Ramos (cell line): ENCODE results near the gene SCARF1.

ENCODE experiments used
- in situ Hi-C: fragments of 300-500 bp; cut with MboI; formaldehyde crosslinking; loops from one replicate; pipeline ENCODE4 v1.14.3; 2022; ENCODE audit warnings: low sequenced_read_pairs; ENCODE audit not compliant: unreplicated experiment

Gene SCARF1

DNA sequence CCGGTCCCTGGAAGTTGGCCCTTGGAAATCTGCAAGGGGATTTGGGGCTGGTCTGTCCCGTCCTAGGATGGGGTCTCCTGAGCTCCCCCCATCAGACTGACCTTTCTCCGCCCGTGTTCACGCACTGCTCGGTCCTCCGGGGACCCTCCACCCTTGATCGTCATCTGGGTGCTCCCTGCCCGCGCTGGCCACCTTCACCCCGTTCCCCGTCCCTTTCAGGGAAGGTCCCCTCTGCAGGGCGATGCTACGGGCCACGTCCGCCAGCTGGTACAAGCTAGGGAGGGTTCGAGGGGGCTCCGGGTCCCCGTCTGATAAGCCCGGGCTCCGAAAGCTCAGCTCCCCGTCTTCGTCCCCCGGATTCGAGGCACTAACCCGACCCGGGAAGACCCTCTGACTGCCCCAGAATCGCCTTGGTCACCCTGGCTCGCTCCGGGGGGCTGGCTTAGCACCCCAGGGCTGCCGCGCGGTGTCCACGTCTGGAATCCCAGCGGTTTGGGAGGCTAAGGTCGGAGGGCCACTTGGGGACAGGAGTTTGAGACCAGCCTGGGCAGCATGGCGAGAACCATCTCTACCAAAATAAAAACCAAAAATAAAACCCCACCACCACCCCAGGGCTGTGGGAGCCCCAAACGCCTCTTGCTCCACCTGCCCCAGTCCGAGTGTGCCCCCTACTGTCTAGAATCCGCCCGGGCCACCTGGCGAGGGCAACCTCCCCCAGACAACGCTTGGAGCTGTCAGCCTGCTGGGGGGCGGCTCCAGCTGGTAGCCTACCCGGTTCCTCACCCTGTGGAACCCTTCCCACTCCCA is 15.8 kb downstream of the SCARF1 start:
- in situ Hi-C loops, result loop anchor here (5.0 kb wide), 1 partner anchor 52 kb away; no protein-coding TSS in a partner anchor

DNA sequence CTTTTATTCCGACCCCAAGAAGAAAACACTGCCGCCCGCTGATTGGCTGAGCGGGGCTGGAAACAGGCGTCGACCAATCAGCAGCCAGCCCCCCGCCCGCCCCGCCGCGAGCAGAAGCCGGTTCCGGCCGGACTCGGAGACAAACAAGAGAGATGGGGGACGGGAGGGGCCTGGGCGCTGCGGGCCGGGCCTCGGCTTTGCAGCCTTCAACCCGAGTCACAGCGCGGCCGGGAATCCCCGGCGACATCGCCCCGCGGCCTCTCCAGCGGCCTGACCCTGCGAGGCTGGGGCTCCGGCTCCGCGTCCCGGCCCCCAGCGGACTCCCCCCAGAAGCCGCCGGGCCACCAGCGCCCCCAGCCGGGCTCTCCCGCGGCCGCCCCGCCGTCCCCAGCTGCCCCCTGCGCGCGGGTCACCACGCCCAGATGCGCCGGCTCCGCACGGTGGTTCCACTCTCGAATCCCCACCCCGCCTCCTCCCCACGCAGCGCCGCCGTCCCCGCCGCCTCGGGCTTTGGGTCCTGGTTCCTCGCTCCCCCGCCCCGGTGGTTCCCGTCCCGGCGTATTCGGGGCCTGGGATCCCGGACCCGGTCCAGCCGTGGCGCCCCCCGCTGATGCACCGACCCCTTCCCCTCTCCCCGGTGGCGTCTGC is 16.6 kb downstream of the SCARF1 start:
- in situ Hi-C loops, result loop anchor here (5.0 kb wide), 1 partner anchor 52 kb away; no protein-coding TSS in a partner anchor

DNA sequence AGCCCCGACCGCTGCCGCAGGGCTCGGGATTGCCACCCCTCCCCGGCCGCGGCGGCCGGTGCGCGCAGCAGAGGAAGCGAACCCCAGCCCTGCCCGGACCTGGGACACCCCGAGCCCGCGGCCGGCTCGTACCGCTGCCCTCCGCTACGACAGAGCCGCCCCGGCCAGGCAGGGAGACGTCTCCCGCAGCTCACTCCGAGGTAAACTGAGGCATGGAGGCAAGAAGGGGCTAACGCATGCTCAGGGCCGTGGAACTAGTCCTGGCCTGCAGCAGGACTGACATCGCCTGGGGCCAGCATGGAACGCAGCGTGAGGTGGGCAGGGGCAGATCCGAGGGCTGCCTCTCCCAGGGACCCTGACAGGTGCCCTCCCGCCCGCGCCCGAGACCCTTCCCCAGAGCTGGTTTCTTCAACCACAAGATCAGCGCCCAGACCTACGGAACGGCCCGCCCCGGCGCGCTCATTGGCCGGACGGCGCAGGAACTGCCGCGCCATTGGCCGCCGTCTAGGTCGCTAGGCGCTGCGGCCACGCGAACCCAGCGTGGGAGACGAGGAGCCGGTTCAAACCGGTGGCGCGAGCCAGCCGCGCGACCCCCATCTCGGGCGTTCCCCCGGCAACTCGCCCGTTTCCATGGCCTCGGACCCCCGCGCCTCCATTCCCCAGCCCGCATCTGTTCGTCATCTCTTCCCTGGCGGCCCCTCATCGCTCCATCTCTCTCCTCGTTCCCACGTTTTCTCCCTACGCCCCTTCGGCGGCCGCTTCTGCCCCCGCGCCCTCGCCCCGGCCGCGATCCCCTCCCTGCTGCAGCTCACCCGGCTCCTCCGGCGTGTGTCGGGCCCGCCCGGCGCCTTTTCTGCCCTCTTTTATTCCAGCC is 17.3 kb downstream of the SCARF1 start, which contains the start of gene SLC43A2:
Gene SLC43A2, minus strand, starts transcription at position 853 of the 874 bp plus-strand sequence. CDS start 960 bp downstream, outside the sequence.
- in situ Hi-C loops, result loop anchor here (5.0 kb wide), 1 partner anchor 51 kb away; no protein-coding TSS in a partner anchor

DNA sequence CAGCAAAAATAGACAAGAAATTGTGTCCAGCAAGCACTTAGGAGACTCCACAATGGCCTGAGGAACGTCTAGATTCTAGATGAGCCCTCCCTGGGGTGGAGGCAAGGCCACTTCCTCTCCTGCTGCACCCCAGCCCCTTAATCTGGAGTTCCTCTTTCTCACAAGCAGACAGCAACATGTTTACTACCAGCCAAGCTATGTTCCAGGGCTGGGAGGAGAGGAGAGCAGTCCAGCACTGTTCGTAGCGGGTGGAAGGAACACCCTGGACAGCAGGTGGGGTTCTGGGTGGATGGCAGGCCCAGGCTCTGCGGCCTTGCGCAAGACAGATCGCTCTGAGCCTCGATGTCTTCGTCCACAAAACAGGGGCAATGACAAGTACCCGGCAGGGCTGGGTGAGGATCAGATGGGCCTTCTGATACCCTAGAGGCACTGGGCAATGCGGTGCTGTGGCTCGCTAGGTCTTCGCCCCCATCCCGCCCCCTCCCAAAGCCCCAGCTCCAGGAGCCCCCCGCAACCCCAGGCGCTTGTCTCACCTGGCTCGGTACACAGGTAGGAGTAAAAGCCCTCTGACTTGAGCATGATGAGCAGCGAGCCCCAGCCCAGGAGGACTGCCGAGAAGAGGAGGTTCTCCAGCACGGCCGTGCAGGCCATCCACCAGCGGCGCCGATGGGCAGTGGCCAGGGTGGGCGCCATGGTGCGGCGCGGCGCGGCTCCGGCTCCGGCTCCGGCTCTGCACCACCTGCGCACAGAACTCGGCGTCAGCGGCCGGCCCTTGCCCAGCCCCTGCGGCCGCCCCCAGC is 18.1 kb downstream of the SCARF1 start:
- in situ Hi-C loops, result loop anchor here (5.0 kb wide), 1 partner anchor 50 kb away; no protein-coding TSS in a partner anchor

DNA sequence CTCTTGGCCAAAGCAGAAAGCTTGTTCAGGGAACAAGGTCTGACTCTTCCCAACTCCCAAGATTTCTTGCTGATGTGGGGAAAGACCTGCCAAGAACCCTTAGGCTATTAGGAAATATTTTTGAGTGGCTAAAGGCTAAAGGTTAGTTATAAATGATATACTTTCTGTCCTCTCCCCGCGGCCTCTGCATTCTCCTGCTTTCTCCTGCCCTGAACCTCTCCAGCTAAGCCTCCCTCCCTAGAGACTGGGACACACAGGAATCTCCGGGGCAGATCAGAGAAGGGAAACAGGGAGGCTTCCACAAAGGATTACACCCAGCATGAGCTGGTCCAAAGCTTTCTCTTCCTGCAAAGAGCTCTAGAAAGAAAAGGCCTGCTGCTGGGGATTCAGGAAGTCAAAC is 19.2 kb downstream of the SCARF1 start:
- in situ Hi-C loops, result loop anchor here (5.0 kb wide), 1 partner anchor 49 kb away; no protein-coding TSS in a partner anchor

DNA sequence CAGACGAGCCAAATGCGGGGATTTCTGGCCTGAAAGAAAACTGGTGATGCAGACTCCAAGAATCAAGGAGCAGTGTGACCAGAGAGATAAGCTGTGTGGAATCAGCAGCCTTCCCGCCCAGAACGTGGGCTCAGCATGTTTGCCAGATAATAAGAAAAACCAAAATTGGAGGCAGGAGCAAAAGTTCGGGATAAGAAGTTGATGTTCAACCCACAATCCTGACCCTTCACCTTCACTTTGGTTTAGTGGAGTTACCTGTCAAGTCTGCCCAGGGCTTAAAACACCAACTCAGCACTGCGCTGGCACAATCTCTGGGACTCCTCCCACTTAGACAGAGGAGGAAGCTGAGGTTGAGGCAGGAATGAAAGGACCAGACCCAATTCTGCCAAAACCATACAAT is 20.0 kb downstream of the SCARF1 start:
- in situ Hi-C loops, result loop anchor here (5.0 kb wide), 1 partner anchor 48 kb away; no protein-coding TSS in a partner anchor

DNA sequence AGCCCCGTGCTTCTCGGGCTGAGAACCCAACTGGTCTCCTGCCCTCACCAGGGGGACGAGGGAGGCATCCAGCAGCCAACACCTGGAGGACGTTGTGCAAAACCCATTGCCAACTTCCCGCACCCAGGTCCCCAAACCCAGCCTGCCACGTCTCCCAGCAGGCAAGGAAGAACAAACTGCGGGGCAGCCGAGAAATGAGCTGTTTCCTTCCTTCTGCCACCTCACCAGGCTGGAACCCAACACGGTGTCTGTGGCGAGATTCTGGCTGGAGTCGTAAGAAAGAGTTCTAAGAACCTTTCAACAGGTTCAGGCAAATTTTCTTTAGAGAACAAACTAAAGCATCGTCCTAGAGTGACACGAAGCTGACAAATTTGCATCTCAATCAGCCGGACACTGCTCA is 20.5 kb downstream of the SCARF1 start:
- in situ Hi-C loops, result loop anchor here (5.0 kb wide), 1 partner anchor 48 kb away; no protein-coding TSS in a partner anchor

DNA sequence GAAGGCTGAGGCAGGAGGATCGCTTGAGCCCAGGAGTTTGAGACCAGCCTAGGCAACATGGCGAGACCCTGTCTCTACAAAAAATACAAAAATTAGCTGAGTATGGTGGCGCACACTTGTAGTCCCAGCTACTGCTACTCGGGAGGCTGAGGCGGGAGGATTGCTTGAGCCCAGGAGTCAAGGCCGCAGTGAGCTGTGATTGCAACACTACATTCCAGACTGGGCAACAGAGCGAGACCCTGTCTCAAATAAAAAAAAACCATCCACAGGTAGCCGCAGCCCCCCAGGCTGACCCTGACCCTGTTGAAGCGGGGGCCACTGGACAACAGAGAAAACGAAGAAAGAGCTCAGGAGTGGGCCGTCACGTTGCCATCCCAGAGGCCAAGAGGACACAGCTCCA is 20.9 kb downstream of the SCARF1 start:
- in situ Hi-C loops, result loop anchor here (5.0 kb wide), 1 partner anchor 47 kb away; no protein-coding TSS in a partner anchor

DNA sequence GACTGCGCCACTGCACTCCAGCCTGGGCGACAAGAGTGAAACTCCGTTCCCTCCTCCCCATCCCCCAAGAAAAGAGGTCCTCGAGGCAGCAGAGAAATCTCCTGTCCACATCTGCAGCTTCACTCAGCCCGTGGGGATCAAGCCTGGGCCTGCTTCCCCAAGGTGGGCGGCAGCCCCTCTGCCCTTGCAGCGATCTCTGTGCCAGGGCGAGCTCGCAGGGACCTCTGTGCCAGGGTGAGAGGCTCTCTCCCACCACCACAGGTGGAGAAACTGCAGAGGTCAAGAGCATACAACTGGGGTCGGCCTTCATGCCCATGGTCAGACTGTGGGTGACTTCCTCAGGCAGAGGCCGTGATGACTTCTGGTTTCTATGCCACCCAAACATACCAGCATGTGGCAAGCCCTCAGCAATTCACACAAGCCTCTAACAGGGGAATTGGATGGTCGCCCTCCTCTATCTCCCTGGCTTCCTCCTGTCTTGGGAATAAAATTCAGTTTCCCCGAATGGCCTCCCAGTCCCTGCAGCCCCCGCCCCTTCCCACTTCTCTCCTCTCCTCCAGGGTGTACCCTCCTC is 22.4 kb downstream of the SCARF1 start:
- in situ Hi-C loops, result no loop called here

DNA sequence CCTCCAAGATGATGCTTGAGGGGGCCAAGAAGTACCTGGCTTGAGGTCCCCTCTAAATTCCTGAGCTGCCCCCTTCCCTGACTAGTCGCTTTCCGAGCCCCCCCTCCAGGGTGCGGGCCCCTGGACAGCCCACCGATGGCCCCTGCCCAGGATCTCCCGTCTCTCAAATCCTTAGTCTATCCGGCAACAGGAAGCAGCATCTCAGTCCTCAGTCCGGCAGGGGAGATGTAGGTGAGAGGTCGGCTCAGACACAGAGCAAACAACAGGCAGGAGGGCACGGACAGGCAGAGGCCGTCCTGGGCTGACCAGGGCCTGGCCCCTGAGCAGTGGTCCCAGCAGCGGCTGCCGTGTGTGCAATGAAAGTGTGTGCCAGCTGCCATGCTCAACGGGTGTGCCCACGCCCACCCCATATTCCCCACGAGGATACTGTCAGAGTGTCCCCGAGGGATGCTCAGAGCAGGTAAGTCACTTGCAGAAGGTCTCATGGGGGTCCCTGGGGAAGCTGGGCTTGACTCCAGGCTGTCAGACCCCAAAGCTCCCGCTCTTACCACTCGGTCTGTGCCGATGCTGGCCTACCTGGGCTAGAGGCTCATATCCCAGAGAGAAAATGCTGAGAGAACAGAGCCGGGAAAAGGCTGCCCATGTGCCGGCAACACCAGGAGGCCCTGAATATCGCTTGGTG is 24.1 kb downstream of the SCARF1 start:
- in situ Hi-C loops, result no loop called here

DNA sequence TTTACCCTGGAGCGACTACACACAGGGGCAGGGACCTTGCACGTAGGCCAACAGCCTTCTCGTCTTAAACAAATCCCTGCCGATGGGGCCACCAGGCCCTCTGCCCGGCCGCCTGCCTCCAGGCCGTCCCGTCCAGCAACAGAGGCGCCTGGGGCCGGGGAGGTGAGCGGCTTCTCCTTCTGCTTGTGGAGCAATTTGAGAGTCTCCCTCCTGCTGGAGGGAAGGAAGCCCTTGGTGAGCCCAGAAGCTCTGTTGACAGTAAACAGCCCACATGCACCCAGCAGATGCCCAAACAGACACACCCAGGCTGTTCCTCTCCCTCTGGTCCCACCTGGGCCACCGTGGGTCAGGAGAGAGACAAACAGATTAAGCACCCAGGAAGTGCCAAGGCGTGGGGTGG is 25.0 kb downstream of the SCARF1 start:
- in situ Hi-C loops, result no loop called here

DNA sequence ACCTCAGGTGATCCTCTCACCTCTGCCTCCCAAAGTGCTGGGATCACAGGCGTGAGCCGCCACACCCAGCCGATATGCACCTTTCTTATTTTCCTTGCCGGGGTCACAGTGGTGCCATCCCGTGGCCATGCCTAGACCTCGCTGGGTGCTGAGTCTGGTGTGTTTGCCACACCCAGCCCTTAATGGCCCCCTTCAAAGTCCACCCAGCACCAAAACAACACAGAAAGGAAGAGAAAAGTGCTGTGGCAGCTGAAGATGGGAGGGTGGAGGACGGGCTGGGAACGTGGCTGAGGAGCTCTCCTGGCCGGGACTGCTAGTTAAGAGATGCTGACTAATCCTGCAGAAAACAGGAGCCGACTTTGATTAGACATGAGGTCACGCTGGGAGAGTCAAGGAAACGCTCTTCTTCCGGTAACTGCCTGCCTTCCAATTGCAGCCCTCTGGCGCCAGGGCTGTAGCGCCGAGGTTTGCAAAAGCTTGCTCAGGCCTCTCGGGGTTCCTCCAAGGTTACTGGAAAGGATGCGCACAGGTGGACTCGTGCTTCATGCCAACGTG is 27.8 kb downstream of the SCARF1 start:
- in situ Hi-C loops, result no loop called here

DNA sequence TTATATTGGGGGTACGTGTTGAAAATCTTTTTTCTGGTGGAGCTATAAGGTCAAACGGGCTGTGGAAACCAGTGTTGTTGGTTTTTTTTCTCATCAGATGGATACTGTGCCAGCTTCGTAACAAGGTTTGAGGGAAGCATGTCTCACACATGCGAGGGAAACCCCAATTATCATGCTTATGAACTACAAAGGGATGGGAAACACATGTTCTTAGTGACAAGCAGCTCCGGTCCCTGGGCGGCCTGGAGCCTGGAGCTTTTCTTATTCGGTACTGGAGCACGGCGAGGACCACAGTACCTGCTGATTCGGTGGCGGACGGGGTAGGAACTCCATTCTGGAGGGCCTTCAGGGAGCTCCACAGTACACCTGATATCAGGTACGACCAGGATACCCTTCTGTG is 29.4 kb downstream of the SCARF1 start:
- in situ Hi-C loops, result no loop called here

DNA sequence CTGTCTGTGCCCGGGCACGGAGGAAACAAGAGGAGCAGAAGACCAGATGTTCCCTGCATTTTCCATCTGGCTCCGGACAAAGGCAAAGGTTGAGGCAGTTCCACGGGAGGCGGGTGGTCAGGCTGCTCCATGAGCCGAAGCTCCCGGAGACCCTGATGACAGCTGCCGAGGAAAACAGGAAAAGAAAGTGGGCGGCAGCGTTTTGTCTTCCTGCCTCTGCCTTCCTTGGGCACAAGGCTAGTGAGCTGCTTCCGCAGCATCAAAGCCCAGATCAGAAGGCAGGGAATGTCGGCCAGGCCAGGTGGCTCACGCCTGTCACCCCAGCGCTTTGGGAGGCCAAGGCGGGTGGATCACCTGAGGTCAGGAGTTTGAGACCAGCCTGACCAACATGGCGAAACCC is 33.1 kb downstream of the SCARF1 start:
- in situ Hi-C loops, result no loop called here

DNA sequence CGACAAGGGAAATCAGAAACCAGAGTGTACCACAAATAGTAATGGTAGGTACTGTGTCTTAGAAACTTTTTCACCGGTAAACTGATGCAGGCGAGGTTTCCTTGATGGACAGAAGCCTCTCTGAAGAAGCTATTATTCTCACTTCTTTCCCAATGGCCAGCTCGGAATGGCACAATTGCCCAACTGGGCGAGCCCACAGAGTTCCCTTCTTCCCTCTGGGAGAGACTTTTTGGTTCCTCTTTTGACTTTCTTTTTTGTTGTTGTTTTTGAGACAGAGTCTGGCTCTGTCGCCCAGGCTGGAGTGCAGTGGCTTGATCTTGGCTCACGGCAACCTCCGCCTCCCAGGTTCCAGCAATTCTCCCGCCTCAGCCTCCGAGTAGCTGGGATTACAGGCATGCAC is 33.8 kb downstream of the SCARF1 start:
- in situ Hi-C loops, result no loop called here

DNA sequence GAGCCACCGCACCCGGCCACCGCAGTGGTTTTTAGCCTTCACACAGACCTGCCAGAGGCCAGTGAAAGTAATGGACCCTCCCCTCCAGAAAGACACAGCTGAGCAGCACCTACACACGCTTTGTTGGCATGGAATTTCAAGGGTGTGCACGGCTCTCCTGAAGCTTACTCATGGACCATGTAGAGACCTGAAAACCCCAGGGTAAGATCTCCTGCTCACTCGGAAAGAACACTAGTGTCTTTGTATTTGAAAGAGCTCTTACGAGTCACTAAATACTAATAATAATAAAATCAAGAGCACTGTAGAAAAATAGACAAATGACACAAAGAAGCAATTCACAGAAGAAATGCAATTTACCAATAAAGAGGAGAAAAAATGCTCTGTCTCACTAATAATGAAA is 36.9 kb downstream of the SCARF1 start:
- in situ Hi-C loops, result no loop called here

DNA sequence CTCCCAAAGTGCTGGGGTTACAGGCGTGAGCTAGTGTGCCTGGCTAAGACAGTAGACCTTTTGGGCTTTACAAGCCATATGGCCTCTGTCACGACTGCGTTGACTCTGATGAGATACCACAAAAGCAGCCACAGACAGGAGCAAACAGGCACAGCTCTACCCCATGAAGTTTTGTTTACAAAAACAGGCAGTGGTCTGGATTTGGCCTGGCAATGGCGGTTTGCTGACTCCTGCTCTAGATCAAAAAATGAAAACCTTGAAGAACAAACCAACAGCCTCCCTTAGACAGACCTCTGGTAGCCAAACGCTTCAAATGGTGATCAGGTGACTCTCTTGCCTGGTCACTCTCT is 37.6 kb downstream of the SCARF1 start:
- in situ Hi-C loops, result no loop called here

DNA sequence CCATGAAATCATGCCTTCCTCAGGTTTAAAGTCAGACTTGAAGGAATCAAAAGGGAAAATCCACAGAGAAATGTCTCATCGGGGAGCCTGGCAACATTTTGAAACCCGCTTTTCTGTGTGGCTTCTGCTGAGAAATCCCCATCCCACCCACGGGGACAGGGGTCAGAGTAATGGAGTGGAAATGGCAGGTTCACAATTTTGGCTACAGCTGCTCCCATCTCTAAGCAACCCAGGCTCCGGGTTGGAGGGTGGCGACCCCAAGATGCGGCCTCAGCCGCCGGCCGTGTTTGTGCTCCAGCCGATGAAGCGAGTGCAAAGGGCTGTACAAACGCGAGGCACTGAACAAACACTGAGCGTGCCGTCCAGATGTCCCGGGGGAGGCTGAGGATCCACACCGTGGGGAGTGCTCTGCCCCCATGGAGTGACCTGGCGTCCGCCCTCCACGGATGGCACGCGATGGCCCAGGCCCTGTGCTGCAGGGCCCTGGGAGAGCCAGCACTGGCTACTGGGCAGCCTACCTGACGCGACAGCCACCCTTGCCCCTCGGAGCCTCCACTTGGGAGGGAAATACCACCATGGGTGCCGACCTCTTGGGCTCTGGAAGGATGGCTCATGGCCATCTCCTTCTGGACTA is 39.1 kb downstream of the SCARF1 start:
- in situ Hi-C loops, result no loop called here
